AG10803 (cell line): Measurements from ENCODE around the gene PCID2.
A peak's percentile ranks its signal among the peaks of the same experiment; 100 is the strongest.
"Not testable (repeated sequence)": the region's sequence is repeated elsewhere in the genome, so short reads cannot be mapped to it uniquely, and the experiment has no call there.

Experiments
- DNase-seq: peaks from one replicate; pipeline ENCODE4 v3.0.0; 2010; ENCODE audit warnings: low read depth
- H3K4me3 ChIP-seq: 2 replicates; pipeline ENCODE4 v1.5.1; 2011; ENCODE audit warnings: mild to moderate bottlenecking, low read length, control low read depth
- CTCF ChIP-seq: conservative IDR thresholded peaks from 2 replicates; pipeline ENCODE4 v1.5.1; 2011; ENCODE audit warnings: mild to moderate bottlenecking, low read length, control low read depth, inconsistent platforms

Gene PCID2

GRCh38 chr13:113208421-113209335 lies at the start of gene PCID2:
Gene PCID2 (minus strand): TSS chr13:113208669. CDS start chr13:113208634, 35 bp downstream.
- DNase-seq = peak; percentile 83
- TF ChIP-seq CTCF = no peak
- H3K4me3 ChIP-seq = peak within 1 kb of the TSS; percentile 67

- not testable (repeated sequence) for DNase-seq, H3K4me3 ChIP-seq
These were observed 49.4 kb upstream of the PCID2 start for GRCh38 chr13:113257908-113258307.

- TF ChIP-seq CTCF = no peak
These were observed 44.1 kb upstream of the PCID2 start for GRCh38 chr13:113252516-113253095.

GRCh38 chr13:113245849-113246796 lies 37.7 kb upstream of the PCID2 start:
- TF ChIP-seq CTCF = peak; percentile 38
- H3K4me3 ChIP-seq = no peak overlapping the region
- DNase-seq = peak; percentile 3

More at GRCh38 chr13:113252516-113253095, 44.1 kb upstream of the PCID2 start:
- DNase-seq = no peak
- H3K4me3 ChIP-seq = no peak overlapping the region

GRCh38 chr13:113243847-113244246 lies 35.4 kb upstream of the PCID2 start:
- H3K4me3 ChIP-seq = no peak overlapping the region
- TF ChIP-seq CTCF = no peak
- no peak for DNase-seq

- H3K4me3 ChIP-seq, DNase-seq: not testable (repeated sequence)
These were observed 33.2 kb upstream of the PCID2 start for GRCh38 chr13:113241623-113242022.

GRCh38 chr13:113239986-113240385 lies 31.5 kb upstream of the PCID2 start:
- TF ChIP-seq CTCF = no peak
- DNase-seq = no peak
- no peak overlapping the region for H3K4me3 ChIP-seq
